NCI-H2196 treated with DMSO at 0.1 percent for 48 hours (cell line): Measurements from ENCODE around the gene KCNMB2.

Source experiments
- DNase-seq: peaks from one replicate; lab custom pipeline; 2025; ENCODE audit not compliant: unreplicated experiment; lab: John Stamatoyannopoulos, UW

The KCNMB2 gene

GRCh38 chr3:178567611-178568010 lies 31.4 kb downstream of the KCNMB2 start:
- DNase-seq, result no peak

- no peak for DNase-seq
These were observed 32.0 kb downstream of the KCNMB2 start for GRCh38 chr3:178568155-178568731.

- no peak for DNase-seq
These were observed 32.7 kb downstream of the KCNMB2 start for GRCh38 chr3:178568911-178569310.

GRCh38 chr3:178569826-178570225 lies 33.6 kb downstream of the KCNMB2 start:
- DNase-seq, result no peak

- peak; percentile 58 for DNase-seq
These were observed 47.8 kb downstream of the KCNMB2 start for GRCh38 chr3:178583963-178584575.

GRCh38 chr3:178584722-178585380 lies 48.6 kb downstream of the KCNMB2 start:
- DNase-seq, result no peak

- DNase-seq, result no peak
These were observed 49.2 kb downstream of the KCNMB2 start for GRCh38 chr3:178585454-178585853.

GRCh38 chr3:178586076-178586475 lies 49.8 kb downstream of the KCNMB2 start:
- DNase-seq, result no peak

GRCh38 chr3:178588628-178589027 lies 52.4 kb downstream of the KCNMB2 start:
- DNase-seq, result no peak

GRCh38 chr3:178593786-178594185 lies 57.5 kb downstream of the KCNMB2 start:
- no peak for DNase-seq

- DNase-seq, result no peak
These were observed 61.1 kb downstream of the KCNMB2 start for GRCh38 chr3:178597371-178597770.

- DNase-seq, result peak; percentile 70
These were observed 66.6 kb downstream of the KCNMB2 start for GRCh38 chr3:178602856-178603255.

- DNase-seq, result no peak
These were observed 67.5 kb downstream of the KCNMB2 start for GRCh38 chr3:178603735-178604134.

- DNase-seq, result no peak
These were observed 82.0 kb downstream of the KCNMB2 start for GRCh38 chr3:178618197-178618596.

- no peak for DNase-seq
These were observed 82.7 kb downstream of the KCNMB2 start for GRCh38 chr3:178618896-178619295.

GRCh38 chr3:178623666-178624255 lies 87.5 kb downstream of the KCNMB2 start:
- DNase-seq, result peak; percentile 64

- no peak for DNase-seq
These were observed 88.0 kb downstream of the KCNMB2 start for GRCh38 chr3:178624276-178624675.

GRCh38 chr3:178625053-178625600 lies 88.9 kb downstream of the KCNMB2 start:
- no peak for DNase-seq

- DNase-seq, result no peak
These were observed 91.8 kb downstream of the KCNMB2 start for GRCh38 chr3:178628037-178628436.

GRCh38 chr3:178629430-178630178 lies 93.4 kb downstream of the KCNMB2 start:
- DNase-seq, result no peak

GRCh38 chr3:178631950-178632349 lies 95.7 kb downstream of the KCNMB2 start:
- DNase-seq, result no peak
